Keratinocyte (primary cell): ENCODE results near the gene TK1. TPM values are rescaled to one million over a fixed set of nuclear protein-coding genes. Genes with fewer than 3 reads are reported as not detected.

Experiments used
- DNase-seq: peaks from one replicate; pipeline ENCODE4 v3.0.0-alpha.2; 2011; ENCODE audit warnings: low read depth, missing footprints, low spot score
- FAIRE-seq: peaks from 2 replicates; lab custom pipeline; 2011; peaks lifted over from hg19 to GRCh38; lab: Jason Lieb, UNC
- H2AFZ ChIP-seq: 2 replicates; pipeline ENCODE4 v1.6.0; 2012; ENCODE audit warnings: low read length, control low read depth, inconsistent platforms; ENCODE audit not compliant: control insufficient read depth
- H3K27ac ChIP-seq: 2 replicates; pipeline ENCODE4 v1.5.1; 2011; ENCODE audit warnings: low read length; ENCODE audit not compliant: control insufficient read depth, insufficient read depth
- H3K27me3 ChIP-seq: 3 replicates; pipeline ENCODE4 v1.6.0; 2011; ENCODE audit warnings: low read length; ENCODE audit not compliant: control insufficient read depth, insufficient read depth; ENCODE audit errors: extremely low read depth
- H3K36me3 ChIP-seq, 2 experiments: 2 replicates in 1 of 2; 3 replicates in 1 of 2; pipeline ENCODE4 v1.5.1; 2011; ENCODE audit warnings: low read length in 2 of 2, mild to moderate bottlenecking in 1 of 2; ENCODE audit not compliant: control insufficient read depth in 2 of 2, insufficient read depth in 2 of 2; ENCODE audit errors: extremely low read depth in 1 of 2
- H3K4me1 ChIP-seq: 3 replicates; pipeline ENCODE4 v1.5.1; 2011; ENCODE audit warnings: low read length; ENCODE audit not compliant: control insufficient read depth, insufficient read depth; ENCODE audit errors: extremely low read depth
- H3K4me2 ChIP-seq: 3 replicates; pipeline ENCODE4 v1.6.0; 2011; ENCODE audit warnings: low read depth, low read length; ENCODE audit not compliant: control insufficient read depth, insufficient read depth; ENCODE audit errors: extremely low read depth
- H3K4me3 ChIP-seq, 3 experiments: fragments of 200-600 bp in 1 of 3; sonication (generic) in 1 of 3; 2 replicates in 2 of 3; 3 replicates in 1 of 3; pipeline ENCODE4 v1.5.1; 2011 to 2016; ENCODE audit warnings: low read length in 3 of 3, mild to moderate bottlenecking in 3 of 3, control low read depth in 2 of 3, inconsistent platforms in 1 of 3, low read depth in 1 of 3, mixed read lengths in 1 of 3, mixed run types in 1 of 3, moderate library complexity in 1 of 3; ENCODE audit not compliant: control insufficient read depth in 2 of 3, insufficient read depth in 2 of 3; ENCODE audit errors: extremely low read depth in 1 of 3
- H3K79me2 ChIP-seq: 2 replicates; pipeline ENCODE4 v1.6.0; 2012; ENCODE audit warnings: low read length; ENCODE audit not compliant: control insufficient read depth, insufficient read depth
- H3K9ac ChIP-seq: 3 replicates; pipeline ENCODE4 v1.6.0; 2011; ENCODE audit warnings: low read length; ENCODE audit not compliant: control insufficient read depth, insufficient read depth; ENCODE audit errors: extremely low read depth
- H3K9me1 ChIP-seq: 3 replicates; pipeline ENCODE4 v1.6.0; 2011; ENCODE audit warnings: low read length; ENCODE audit not compliant: control insufficient read depth, insufficient read depth; ENCODE audit errors: extremely low read depth
- H3K9me3 ChIP-seq: 2 replicates; pipeline ENCODE4 v1.5.1; 2012; ENCODE audit warnings: low read depth, low read length; ENCODE audit not compliant: control insufficient read depth
- H4K20me1 ChIP-seq: 3 replicates; pipeline ENCODE4 v1.6.0; 2011; ENCODE audit warnings: low read length; ENCODE audit not compliant: control insufficient read depth, insufficient read depth; ENCODE audit errors: extremely low read depth
- EZH2 ChIP-seq: IDR thresholded peaks from one replicate; pipeline ENCODE4 v1.6.1; 2012; ENCODE audit warnings: inconsistent platforms, mild to moderate bottlenecking, low read length, moderate library complexity
- dilution Hi-C: fragments of 300-500 bp; cut with MboI; formaldehyde crosslinking; loops from one replicate; pipeline ENCODE4 v1.7.0; 2020; ENCODE audit warnings: low sequenced_read_pairs; ENCODE audit not compliant: extremely low pct_ligation_motif_present
- polyA plus RNA-seq, 5 experiments: library from polyadenylated mRNA; depleted of rRNA in 3 of 5; stranded (reverse) in 3 of 5; stranded (forward) in 1 of 5; unstranded in 1 of 5; fragments of >200 nt; gene quantifications; 1 replicate in 1 of 5; 2 replicates in 3 of 5; 3 replicates in 1 of 5; pipeline versions ENCODE4 v1.2.1 to v1.2.3, GENCODE V29; 2011 to 2012; ENCODE audit warnings: missing spikeins in 2 of 5, low read depth in 1 of 5, low replicate concordance in 1 of 5
- TF ChIP-seq, protein P1 (sequence below), 3 experiments: IDR thresholded peaks in 1 of 3; conservative IDR thresholded peaks in 1 of 3; optimal IDR thresholded peaks in 1 of 3; 2 replicates in 2 of 3; 3 replicates in 1 of 3; pipeline versions ENCODE3 to v1.5.1; 2011; ENCODE audit warnings: low read length in 3 of 3, mild to moderate bottlenecking in 3 of 3, moderate library complexity in 2 of 3, control low read depth in 1 of 3, inconsistent platforms in 1 of 3; ENCODE audit not compliant: insufficient read depth in 2 of 3; ENCODE audit errors: extremely low read depth in 1 of 3

TK1 gene
- polyA plus RNA-seq, 1 donor (not counting 4 experiments of a cell fraction or from before 2014, with no cell fraction given), result 21.8 TPM

DNA sequence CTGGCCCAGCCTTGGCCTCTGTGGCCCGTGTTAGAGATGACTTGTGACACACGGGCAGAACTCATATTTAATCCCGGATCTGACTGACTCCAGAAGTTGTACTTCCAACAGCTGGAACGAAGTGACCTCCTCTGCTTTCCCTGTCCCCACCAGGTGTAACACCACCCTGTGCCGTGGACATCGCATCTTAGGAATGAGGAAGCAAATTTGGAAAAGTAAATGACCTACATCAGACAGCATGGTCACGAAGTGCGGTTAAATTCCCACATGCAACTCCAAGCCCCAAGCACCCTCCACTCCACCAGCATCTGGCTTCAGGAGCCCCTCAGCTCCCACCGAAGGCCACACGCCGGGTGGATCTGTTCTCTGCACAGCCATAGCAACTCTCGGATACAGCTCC is 2.9 kb downstream of the TK1 start:
- FAIRE-seq (no peak), DNase-seq (no peak)
- dilution Hi-C loops, result no loop called here
- H3K36me3 ChIP-seq, result peaks cover 0 to 23% of the 10 kb centered on the region in 2 experiments
- no peak for TF ChIP-seq EZH2
- TF ChIP-seq, protein P1, sequence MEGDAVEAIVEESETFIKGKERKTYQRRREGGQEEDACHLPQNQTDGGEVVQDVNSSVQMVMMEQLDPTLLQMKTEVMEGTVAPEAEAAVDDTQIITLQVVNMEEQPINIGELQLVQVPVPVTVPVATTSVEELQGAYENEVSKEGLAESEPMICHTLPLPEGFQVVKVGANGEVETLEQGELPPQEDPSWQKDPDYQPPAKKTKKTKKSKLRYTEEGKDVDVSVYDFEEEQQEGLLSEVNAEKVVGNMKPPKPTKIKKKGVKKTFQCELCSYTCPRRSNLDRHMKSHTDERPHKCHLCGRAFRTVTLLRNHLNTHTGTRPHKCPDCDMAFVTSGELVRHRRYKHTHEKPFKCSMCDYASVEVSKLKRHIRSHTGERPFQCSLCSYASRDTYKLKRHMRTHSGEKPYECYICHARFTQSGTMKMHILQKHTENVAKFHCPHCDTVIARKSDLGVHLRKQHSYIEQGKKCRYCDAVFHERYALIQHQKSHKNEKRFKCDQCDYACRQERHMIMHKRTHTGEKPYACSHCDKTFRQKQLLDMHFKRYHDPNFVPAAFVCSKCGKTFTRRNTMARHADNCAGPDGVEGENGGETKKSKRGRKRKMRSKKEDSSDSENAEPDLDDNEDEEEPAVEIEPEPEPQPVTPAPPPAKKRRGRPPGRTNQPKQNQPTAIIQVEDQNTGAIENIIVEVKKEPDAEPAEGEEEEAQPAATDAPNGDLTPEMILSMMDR (optimal IDR thresholded peaks at IDR 0.05 in 1 of 3, IDR thresholded peaks at IDR 0.05 in 1 of 3, conservative IDR thresholded peaks at IDR 0.05 in 1 of 3; ENCODE audit: extremely low read depth in 1 of 3, insufficient read depth in 2 of 3, low read length in 3 of 3), result no peak
- no peak overlapping the region for H3K4me3 ChIP-seq
- no peak overlapping the region for H2AFZ ChIP-seq
- no peaks in the 10 kb centered on the region for H3K9me1 ChIP-seq
- no peak overlapping the region for H3K9ac ChIP-seq
- peaks cover 8% of the 10 kb centered on the region for H3K4me1 ChIP-seq
- H3K27me3 ChIP-seq, result no peaks in the 10 kb centered on the region
- H3K4me2 ChIP-seq, result no peak overlapping the region
- H3K79me2 ChIP-seq, result peaks cover 10% of the 10 kb centered on the region
- no peaks in the 10 kb centered on the region for H3K9me3 ChIP-seq
- H4K20me1 ChIP-seq, result no peaks in the 10 kb centered on the region
- H3K27ac ChIP-seq, result no peak overlapping the region

DNA sequence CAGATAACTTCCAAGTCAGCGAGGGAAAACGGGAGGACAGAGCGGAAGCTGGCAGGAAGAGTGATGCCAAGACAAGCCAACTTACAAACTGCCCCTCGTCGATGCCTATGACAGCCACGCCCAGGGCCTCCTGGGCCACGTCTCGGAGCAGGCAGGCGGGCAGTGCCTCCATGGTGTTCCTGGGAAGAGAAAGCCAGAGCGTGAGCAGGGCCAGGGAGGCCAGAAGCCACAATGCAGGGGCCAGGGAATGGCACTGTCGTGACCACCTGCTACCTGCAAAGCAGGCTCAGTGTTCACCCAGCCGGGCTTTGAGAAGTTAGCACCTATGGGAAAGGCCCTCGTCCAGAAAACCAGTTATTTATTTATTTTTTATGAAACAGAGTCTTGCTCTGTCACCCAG is 4.3 kb downstream of the TK1 start:
- Histone ChIP-seq H3K79me2 (peaks cover 10% of the 10 kb centered on the region), H3K4me1 (peaks cover 8% of the 10 kb centered on the region), H3K4me3 (no peak overlapping the region), H3K36me3 (peaks cover 0 to 27% of the 10 kb centered on the region in 2 experiments), H3K27me3 (no peaks in the 10 kb centered on the region), H3K4me2 (no peak overlapping the region), H4K20me1 (no peaks in the 10 kb centered on the region), H2AFZ (no peak overlapping the region), H3K9me1 (no peaks in the 10 kb centered on the region), H3K9me3 (no peaks in the 10 kb centered on the region), H3K9ac (no peak overlapping the region), H3K27ac (no peak overlapping the region)
- FAIRE-seq, result no peak
- TF ChIP-seq, protein P1 (optimal IDR thresholded peaks at IDR 0.05 in 1 of 3, IDR thresholded peaks at IDR 0.05 in 1 of 3, conservative IDR thresholded peaks at IDR 0.05 in 1 of 3; ENCODE audit: extremely low read depth in 1 of 3, insufficient read depth in 2 of 3, low read length in 3 of 3), result no peak
- no peak for TF ChIP-seq EZH2
- dilution Hi-C loops, result no loop called here
- DNase-seq, result no peak
